Right atrium auricular region (tissue), 2 donors: ENCODE data around the gene PCYOX1L. TPM values are rescaled to one million over a fixed set of nuclear protein-coding genes. Genes with fewer than 3 reads are reported as not detected.

ENCODE experiments used
- DNase-seq: peaks from one replicate; pipeline ENCODE4 v3.0.0-alpha.2; 2019; ENCODE audit warnings: low spot score
- H3K27ac ChIP-seq, 2 donors: fragments of 200-600 bp; sonication (generic); 1 replicate in 1 of 2; 2 replicates in 1 of 2; pipeline ENCODE4 v1.5.1; 2016 to 2019
- H3K27me3 ChIP-seq, 2 donors: fragments of 200-600 bp; sonication (generic); one replicate each; pipeline versions ENCODE4 v1.5.1 to v1.6.0; 2017 to 2019
- H3K36me3 ChIP-seq: fragments of 200-600 bp; sonication (generic); one replicate; pipeline ENCODE4 v1.5.1; 2016
- H3K4me1 ChIP-seq, 2 donors: fragments of 200-600 bp; sonication (generic); one replicate each; pipeline versions ENCODE4 v1.5.1 to v1.6.0; 2017 to 2019
- H3K4me3 ChIP-seq, 2 donors: fragments of 200-600 bp; sonication (generic); 1 replicate in 1 of 2; 2 replicates in 1 of 2; pipeline ENCODE4 v1.5.1; 2017 to 2019; ENCODE audit warnings: mild to moderate bottlenecking in 1 of 2, moderate library complexity in 1 of 2
- H3K9me3 ChIP-seq, 2 donors: fragments of 200-600 bp; sonication (generic); one replicate each; pipeline ENCODE4 v1.5.1; 2019
- CTCF ChIP-seq, 2 donors: fragments of 200-600 bp; sonication (generic); IDR thresholded peaks; one replicate each; pipeline ENCODE4 v1.5.1; 2019; ENCODE audit warnings: antibody characterized with exemption in 2 of 2
- total RNA-seq, 2 donors: library from RNA; depleted of rRNA; stranded (reverse); fragments of >200 nt; gene quantifications; one replicate each; pipeline ENCODE4 v1.1.0, GENCODE V29; 2016

The PCYOX1L gene
- total RNA-seq, 2 donors from 2014 or later = 4.0 to 5.6 TPM

- no peaks in the 10 kb centered on the region for H3K27me3 ChIP-seq
- H3K4me1 ChIP-seq = peaks cover 0 to 29% of the 10 kb centered on the region in 2 donors
- peaks cover 68% of the 10 kb centered on the region for H3K36me3 ChIP-seq
- H3K27ac ChIP-seq = peak overlapping the region in 1 of 2 donors; percentile 36
- TF ChIP-seq CTCF (IDR thresholded peaks at IDR 0.05) = no peak
- no peak overlapping the region for H3K4me3 ChIP-seq
- H3K9me3 ChIP-seq = no peaks in the 10 kb centered on the region
- DNase-seq = no peak
These were observed 35.3 kb upstream of the PCYOX1L start for GRCh38 chr5:149322518-149322917.

- H3K9me3 ChIP-seq = no peaks in the 10 kb centered on the region
- no peak for DNase-seq
- peak overlapping the region; percentile 36 to 45 for H3K27ac ChIP-seq
- H3K4me1 ChIP-seq = peaks cover 0 to 28% of the 10 kb centered on the region in 2 donors
- H3K36me3 ChIP-seq = peaks cover 67% of the 10 kb centered on the region
- H3K4me3 ChIP-seq = no peak overlapping the region
- no peaks in the 10 kb centered on the region for H3K27me3 ChIP-seq
- no peak for TF ChIP-seq CTCF (IDR thresholded peaks at IDR 0.05)
These were observed 34.6 kb upstream of the PCYOX1L start for GRCh38 chr5:149323210-149323609.

- TF ChIP-seq CTCF (IDR thresholded peaks at IDR 0.05) = no peak
- H3K4me1 ChIP-seq = peaks cover 0 to 28% of the 10 kb centered on the region in 2 donors
- H3K27ac ChIP-seq = peak overlapping the region; percentile 13 to 45
- no peak overlapping the region for H3K4me3 ChIP-seq
- peaks cover 65% of the 10 kb centered on the region for H3K36me3 ChIP-seq
- H3K27me3 ChIP-seq = no peaks in the 10 kb centered on the region
- no peaks in the 10 kb centered on the region for H3K9me3 ChIP-seq
- DNase-seq = no peak
These were observed 34.1 kb upstream of the PCYOX1L start for GRCh38 chr5:149323621-149324205.

- no peak for DNase-seq
- H3K27ac ChIP-seq = no peak overlapping the region
- no peak for TF ChIP-seq CTCF (IDR thresholded peaks at IDR 0.05)
These were observed 33.2 kb upstream of the PCYOX1L start for GRCh38 chr5:149324641-149325040.

GRCh38 chr5:149325166-149325735 lies 32.6 kb upstream of the PCYOX1L start:
- Histone ChIP-seq H3K9me3 (no peaks in the 10 kb centered on the region), H3K27ac (no peak overlapping the region), H3K4me1 (peaks cover 0 to 26% of the 10 kb centered on the region in 2 donors), H3K4me3 (no peak overlapping the region), H3K36me3 (peaks cover 69% of the 10 kb centered on the region), H3K27me3 (no peaks in the 10 kb centered on the region)
- no peak for DNase-seq
- TF ChIP-seq CTCF (IDR thresholded peaks at IDR 0.05) = no peak

More at GRCh38 chr5:149324641-149325040, 33.2 kb upstream of the PCYOX1L start:
- H3K36me3 ChIP-seq = peaks cover 69% of the 10 kb centered on the region
- H3K9me3 ChIP-seq = no peaks in the 10 kb centered on the region
- H3K4me3 ChIP-seq = no peak overlapping the region
- H3K4me1 ChIP-seq = peaks cover 0 to 28% of the 10 kb centered on the region in 2 donors
- no peaks in the 10 kb centered on the region for H3K27me3 ChIP-seq
